HG02588 (cell line): Measurements from ENCODE around the gene TENM3.

Experiments
- ATAC-seq: cut with Tn5 transposase; IDR thresholded peaks from one replicate; pipeline ENCODE4 v1.9.1; 2021; ENCODE audit warnings: mild to moderate bottlenecking, moderate library complexity; ENCODE audit not compliant: unreplicated experiment

TENM3 gene

DNA sequence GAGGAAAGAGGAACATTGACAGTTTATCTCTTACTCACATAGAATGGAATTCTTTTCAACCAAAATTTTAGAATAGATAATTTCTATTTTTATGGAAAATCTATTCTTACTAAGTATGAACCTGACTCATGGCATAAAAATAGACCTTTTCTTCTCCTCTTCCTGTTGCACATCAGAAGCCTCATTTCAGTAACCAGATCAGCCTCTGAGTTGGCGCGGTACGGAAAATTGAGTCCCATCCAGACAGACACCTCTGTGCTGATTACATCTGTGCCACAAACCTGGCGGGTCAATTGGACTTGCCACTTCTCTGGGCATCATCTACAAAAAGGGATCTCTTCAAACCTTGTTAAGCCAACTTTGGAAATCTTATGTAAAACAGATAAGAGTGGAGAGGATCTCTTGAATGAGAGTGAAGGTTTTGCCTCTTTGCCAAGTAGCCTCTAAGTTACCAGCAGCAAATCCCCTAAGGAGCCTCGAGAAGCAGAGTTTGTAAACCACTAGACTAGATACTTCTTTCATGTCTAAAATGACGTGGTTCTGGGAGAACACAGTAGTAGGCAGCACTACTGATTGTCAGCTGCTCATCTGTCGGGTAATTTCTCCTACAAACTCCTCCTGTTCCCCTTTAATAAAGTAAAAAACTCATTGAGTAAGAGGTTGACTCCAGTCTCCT, 37.4 kb downstream of the TENM3 start:
- ATAC-seq: no peak

- no peak for ATAC-seq
Measured at GRCh38 chr4:182286035-182286434, 42.8 kb downstream of the TENM3 start.

DNA sequence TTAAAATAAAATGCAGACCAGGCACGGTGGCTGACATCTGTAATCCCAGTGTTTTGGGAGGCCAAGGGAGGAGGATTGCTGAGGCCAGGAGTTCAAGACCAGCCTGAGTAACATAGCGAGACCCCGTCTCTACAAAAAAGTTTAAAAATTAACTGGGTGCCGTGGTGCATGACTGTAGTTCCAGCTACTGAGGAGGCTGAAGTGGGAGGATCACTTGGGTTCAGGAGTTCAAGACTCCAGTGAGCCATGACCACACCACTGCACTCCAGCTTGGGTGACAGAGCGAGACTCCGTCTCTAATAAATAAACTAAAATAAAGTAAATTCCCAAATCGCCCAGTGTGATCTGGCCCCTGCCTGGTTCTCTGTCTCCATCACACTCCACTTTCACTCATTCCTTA, 43.7 kb downstream of the TENM3 start:
- ATAC-seq: no peak

GRCh38 chr4:182288534-182288933, 45.3 kb downstream of the TENM3 start:
- ATAC-seq: no peak

DNA sequence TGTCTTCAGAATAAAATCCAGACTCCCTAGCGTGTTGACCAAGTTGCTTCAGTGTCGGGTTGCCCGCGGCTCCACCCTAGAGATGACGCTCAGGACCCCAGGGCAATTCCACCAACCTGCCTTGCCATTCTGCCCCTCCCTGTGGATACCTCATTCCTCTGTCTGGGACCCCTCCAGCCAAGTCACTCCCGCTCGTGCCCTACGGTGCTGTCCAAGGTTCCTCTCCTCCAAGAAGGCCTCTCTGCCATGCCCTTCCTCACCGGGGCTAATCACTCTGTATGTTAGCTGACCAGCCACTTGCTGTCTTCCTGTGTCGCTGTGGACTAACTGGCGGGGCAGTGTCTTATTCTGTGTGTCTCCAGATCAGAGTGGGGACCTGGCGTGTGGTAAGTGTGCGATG, 46.6 kb downstream of the TENM3 start:
- no peak for ATAC-seq

DNA sequence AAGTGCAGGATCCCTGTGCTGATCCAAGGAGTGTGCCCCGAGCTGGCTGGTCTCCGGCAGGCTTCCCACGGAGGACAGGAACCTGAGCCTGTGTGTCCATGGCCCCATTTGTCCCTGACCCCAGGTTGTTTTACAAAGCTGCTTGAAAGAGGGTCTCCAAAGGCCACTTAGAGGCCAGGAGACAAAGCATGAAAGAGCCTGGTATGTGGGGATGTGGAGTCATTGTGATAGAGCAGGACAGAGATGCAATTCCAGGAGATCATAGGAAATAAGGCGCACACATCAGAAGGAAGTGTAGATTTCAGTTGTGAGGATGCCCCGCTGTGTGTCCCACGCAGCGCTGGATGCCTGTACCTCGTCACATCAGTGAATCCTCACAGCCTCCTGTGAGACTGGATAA, 48.0 kb downstream of the TENM3 start:
- ATAC-seq: no peak

GRCh38 chr4:182291597-182292270, 48.5 kb downstream of the TENM3 start:
- ATAC-seq: no peak

- ATAC-seq: no peak
Measured at GRCh38 chr4:182292612-182293011, 49.4 kb downstream of the TENM3 start.

DNA sequence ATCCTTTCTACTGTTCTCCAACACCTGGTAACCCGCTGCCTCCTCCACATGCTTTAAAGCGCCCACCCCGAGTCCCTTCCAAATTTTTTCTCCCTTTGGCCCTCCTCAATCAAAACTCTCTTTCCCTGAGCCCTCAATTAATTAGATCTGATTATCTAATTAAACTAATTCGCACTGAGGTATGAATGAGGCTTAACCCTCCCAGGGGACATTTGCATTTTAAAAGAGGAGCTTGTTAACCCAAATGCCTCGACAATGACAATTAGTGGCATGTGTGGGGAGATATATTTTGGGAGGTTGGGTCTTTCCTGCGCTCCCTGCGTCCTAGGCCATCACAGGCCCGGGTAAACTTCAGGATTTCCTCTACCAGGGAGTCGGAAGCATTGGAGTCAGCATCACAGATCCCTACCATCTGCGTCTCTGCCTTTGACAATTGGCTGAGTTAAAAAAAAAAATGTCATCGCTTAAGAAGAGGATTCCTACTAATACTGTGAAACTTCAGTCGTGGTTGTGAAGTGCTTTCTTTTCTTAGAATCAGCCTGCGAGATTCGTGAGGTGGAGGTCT, 50.6 kb downstream of the TENM3 start:
- no peak for ATAC-seq

GRCh38 chr4:182294451-182294850, 51.2 kb downstream of the TENM3 start:
- ATAC-seq: no peak

- ATAC-seq: no peak
Measured at GRCh38 chr4:182297659-182298058, 54.5 kb downstream of the TENM3 start.

DNA sequence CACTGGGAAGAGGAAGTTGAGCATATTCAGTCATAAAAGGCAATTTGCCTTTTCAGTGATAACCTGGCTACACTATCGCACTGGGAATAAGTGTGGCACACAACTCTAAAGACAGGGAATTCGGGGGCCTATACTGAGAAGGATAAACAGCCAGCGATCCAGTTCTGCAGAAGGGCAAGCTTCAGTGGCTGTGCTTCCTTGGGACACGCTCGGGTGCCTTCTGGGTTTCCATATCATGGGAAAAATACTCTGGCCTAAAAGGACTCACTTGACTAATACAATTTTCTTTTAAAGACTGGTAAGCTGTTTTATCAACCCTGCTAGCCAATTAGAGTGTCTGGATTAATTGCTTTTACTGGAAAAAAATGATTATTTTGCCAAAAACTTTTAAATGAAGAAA, 58.5 kb downstream of the TENM3 start:
- ATAC-seq: no peak

DNA sequence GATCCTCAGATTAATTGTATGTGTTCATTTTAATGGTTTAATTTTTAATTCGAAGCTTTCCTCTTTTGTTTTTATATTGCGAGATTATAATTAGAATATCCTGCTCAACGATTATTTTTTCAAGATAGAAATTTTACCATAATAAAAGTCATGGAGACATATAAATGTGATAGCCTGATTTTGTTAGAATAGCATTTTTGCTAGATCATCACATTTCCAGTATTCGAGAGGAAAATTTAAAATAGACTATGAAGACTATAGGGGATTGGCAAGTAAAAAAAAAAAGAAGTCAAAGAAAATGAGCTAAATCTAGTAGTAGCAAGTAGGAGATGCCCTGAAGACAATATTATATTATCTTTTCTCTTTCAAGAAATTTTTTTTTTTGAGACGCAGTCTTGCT, 60.6 kb downstream of the TENM3 start:
- no peak for ATAC-seq

DNA sequence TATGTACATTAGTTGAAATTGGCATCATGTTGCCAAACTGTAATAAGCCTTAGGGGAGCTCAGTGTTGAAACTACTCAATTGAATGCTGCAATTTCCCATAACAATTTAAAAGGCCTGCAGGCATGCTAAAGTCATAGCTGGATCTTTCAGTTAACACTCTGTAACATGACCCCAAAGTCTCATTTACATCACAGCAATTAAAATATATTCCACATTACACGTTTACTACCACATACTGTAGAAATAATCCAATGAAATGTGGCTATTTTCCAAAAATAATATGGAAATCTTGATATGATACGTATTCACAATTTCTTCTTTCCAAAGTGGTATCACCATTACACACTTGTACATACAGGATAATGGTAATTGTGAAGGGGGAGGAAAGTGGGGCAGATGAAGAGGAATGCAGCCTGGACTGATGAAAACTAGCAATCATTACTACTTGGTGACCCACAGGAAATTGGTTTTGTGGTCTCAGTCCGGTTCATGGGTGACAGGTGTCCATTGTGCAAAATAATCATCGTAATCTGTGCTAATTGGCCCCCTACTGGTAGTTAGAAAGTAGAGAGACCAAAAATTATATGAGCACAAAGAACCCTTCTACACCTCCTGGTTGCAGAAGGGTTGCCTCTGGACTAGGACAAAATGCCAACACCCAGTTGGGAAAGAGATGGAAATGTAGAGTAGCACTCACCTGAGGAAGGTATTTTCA, 63.7 kb downstream of the TENM3 start:
- ATAC-seq: no peak

DNA sequence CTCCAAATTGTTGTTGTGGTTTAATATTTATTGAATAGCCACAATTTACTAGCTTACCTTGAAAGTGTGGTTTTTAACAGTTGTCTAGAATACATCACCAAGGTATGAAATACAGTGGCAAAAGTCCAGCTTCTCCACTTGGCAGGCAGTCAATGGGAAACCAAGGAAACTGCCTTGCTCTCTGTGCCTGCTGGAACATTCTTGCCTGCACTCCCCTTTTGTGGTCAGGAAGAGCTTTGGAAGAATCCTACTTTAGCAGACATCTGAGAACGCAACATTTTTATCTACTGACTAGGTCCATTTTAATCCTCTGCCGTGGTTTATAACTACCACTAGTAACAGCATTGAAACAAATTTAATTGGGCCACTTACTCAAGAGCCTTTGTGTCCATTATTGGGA, 64.5 kb downstream of the TENM3 start:
- no peak for ATAC-seq

GRCh38 chr4:182309877-182310276, 66.7 kb downstream of the TENM3 start:
- ATAC-seq: no peak

DNA sequence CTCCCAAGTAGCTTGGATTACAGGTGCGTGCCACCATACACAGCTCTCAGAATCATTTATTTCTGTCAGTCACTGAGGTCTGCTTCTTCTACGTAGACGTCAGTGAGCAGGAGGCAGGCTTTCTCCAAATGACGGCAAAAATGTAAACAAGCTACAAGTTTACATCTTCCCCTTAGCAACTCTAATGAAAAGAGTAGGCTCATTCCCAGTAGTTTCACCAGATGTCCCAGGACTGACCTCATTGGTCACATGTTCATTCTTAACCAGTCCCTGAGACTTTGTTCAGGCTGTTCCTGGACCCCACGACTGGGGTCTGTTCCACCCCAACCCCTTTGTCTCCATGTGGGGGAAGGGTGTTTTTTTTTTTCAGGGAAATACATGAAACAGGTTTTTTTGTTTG, 67.1 kb downstream of the TENM3 start:
- no peak for ATAC-seq

GRCh38 chr4:182310962-182311361, 67.8 kb downstream of the TENM3 start:
- ATAC-seq: no peak

GRCh38 chr4:182314537-182314936, 71.3 kb downstream of the TENM3 start:
- ATAC-seq: no peak

- no peak for ATAC-seq
Measured at GRCh38 chr4:182318256-182318655, 75.1 kb downstream of the TENM3 start.

DNA sequence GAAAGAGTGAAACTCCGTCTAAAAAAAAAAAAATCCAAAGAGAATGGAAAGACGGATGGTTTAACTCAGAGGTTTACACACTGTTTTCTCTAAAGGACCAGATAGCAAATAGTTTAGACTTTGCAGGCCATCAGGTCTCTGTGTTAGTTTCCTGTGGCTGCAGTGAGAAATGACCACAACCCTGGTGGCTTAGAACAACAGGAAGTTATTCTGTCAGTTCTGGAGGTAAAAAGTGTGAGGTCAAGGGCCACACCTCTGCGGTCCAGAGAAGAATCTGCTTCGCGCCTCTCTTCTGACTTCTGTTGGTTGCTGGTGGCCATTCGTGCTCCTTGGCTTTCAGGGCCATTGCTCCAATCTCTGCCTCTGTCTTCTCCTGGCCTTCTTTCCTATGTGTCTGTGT, 76.9 kb downstream of the TENM3 start:
- ATAC-seq: no peak

- ATAC-seq: no peak
Measured at GRCh38 chr4:182320580-182320979, 77.4 kb downstream of the TENM3 start.
